ENCODE data around the gene AVEN. TPM values are rescaled to one million over a fixed set of nuclear protein-coding genes. Genes with fewer than 3 reads are reported as not detected.
A peak's percentile ranks its signal among the peaks of the same experiment; 100 is the strongest.

AVEN gene
- total RNA-seq, 4 donors from 2014 or later = 5.9 to 14.8 (median 13.5) TPM

- Histone ChIP-seq H3K36me3 (no peaks in the 10 kb centered on the region), H3K9me3 (no peaks in the 10 kb centered on the region), H3K27ac (no peak overlapping the region), H3K4me3 (peak overlapping the region; percentile 87), H3K27me3 (no peaks in the 10 kb centered on the region), H3K4me1 (peaks cover 22% of the 10 kb centered on the region)
- DNase-seq (ENCODE audit: low spot score in 2 of 2) = no peak
- TF ChIP-seq POLR2AphosphoS5 (IDR thresholded peaks at IDR 0.05) (no peak), POLR2A (IDR thresholded peaks at IDR 0.05) (no peak), CTCF (IDR thresholded peaks at IDR 0.05) (no peak), EP300 (IDR thresholded peaks at IDR 0.05) (no peak)
- 82% methylated on average over 1 of the region's 1 CpG for WGBS
These were observed 748 bp upstream of the AVEN start for GRCh38 chr15:34039790-34040113.

- Histone ChIP-seq H3K9me3 (no peaks in the 10 kb centered on the region), H3K36me3 (no peaks in the 10 kb centered on the region), H3K27me3 (no peaks in the 10 kb centered on the region), H3K4me1 (peaks cover 22% of the 10 kb centered on the region), H3K4me3 (peak overlapping the region; percentile 87), H3K27ac (peak overlapping the region; percentile 97)
- peak; percentile 80 to 85 for DNase-seq (ENCODE audit: low spot score in 2 of 2)
- WGBS = 2% methylated on average over 29 of the region's 70 CpGs
- TF ChIP-seq POLR2AphosphoS5 (IDR thresholded peaks at IDR 0.05) (no peak), POLR2A (IDR thresholded peaks at IDR 0.05) (peak in 1 of 2 donors; percentile 37)
These were observed 757 bp downstream of the AVEN start for GRCh38 chr15:34038023-34038870.

GRCh38 chr15:34031987-34032760 is 6.8 kb downstream of the AVEN start:
- Histone ChIP-seq H3K27ac (no peak overlapping the region), H3K36me3 (no peaks in the 10 kb centered on the region), H3K4me3 (no peak overlapping the region), H3K27me3 (no peaks in the 10 kb centered on the region), H3K4me1 (no peaks in the 10 kb centered on the region), H3K9me3 (no peaks in the 10 kb centered on the region)
- TF ChIP-seq CTCF (IDR thresholded peaks at IDR 0.05) (no peak), POLR2AphosphoS5 (IDR thresholded peaks at IDR 0.05) (no peak), EP300 (IDR thresholded peaks at IDR 0.05) (no peak), POLR2A (IDR thresholded peaks at IDR 0.05) (no peak)
- 87% methylated on average over 10 of the region's 10 CpGs for WGBS
- no peak for DNase-seq (ENCODE audit: low spot score in 2 of 2)

GRCh38 chr15:34027606-34028005 is 11.4 kb downstream of the AVEN start:
- Histone ChIP-seq H3K27ac (no peak overlapping the region), H3K36me3 (no peaks in the 10 kb centered on the region), H3K9me3 (no peaks in the 10 kb centered on the region), H3K4me1 (no peaks in the 10 kb centered on the region), H3K27me3 (no peaks in the 10 kb centered on the region), H3K4me3 (no peak overlapping the region)
- TF ChIP-seq POLR2A (IDR thresholded peaks at IDR 0.05) = no peak
- no peak for TF ChIP-seq CTCF (IDR thresholded peaks at IDR 0.05)
- TF ChIP-seq EP300 (IDR thresholded peaks at IDR 0.05) = no peak
- no peak for TF ChIP-seq POLR2AphosphoS5 (IDR thresholded peaks at IDR 0.05)
- DNase-seq (ENCODE audit: low spot score in 2 of 2) = no peak
- 75% methylated on average over 3 of the region's 3 CpGs for WGBS

- Histone ChIP-seq H3K4me1 (no peaks in the 10 kb centered on the region), H3K27ac (no peak overlapping the region), H3K36me3 (no peaks in the 10 kb centered on the region), H3K4me3 (no peak overlapping the region), H3K9me3 (no peaks in the 10 kb centered on the region), H3K27me3 (no peaks in the 10 kb centered on the region)
- TF ChIP-seq CTCF (IDR thresholded peaks at IDR 0.05) (no peak), EP300 (IDR thresholded peaks at IDR 0.05) (no peak), POLR2AphosphoS5 (IDR thresholded peaks at IDR 0.05) (no peak), POLR2A (IDR thresholded peaks at IDR 0.05) (no peak)
- no peak for DNase-seq (ENCODE audit: low spot score in 2 of 2)
- WGBS = 91% methylated on average over 3 of the region's 3 CpGs
These were observed 13.8 kb downstream of the AVEN start for GRCh38 chr15:34025252-34025651.
